Stimulated activated CD4-positive, alpha-beta T cell treated with anti-CD3 and anti-CD28 coated beads, TNF-alpha, amount 100 ng/mL, for 1 hour (primary cell): ENCODE results near the gene IMPDH2.

ENCODE experiments used
- DNase-seq, 3 donors: peaks; one replicate each; pipeline ENCODE4 v3.0.0-alpha.2; 2020; ENCODE audit warnings: low read depth in 3 of 3, low spot score in 1 of 3

The IMPDH2 gene

GRCh38 chr3:49028673-49029562, at the start of gene IMPDH2:
TSS of gene IMPDH2 (minus strand) at chr3:49029398. CDS start at chr3:49029350, 48 bp downstream.
- peak; percentile 80 to 89 (median 89) for DNase-seq

GRCh38 chr3:49076646-49077045, 47.4 kb upstream of the IMPDH2 start:
- no peak for DNase-seq

- DNase-seq, result no peak
Measured at GRCh38 chr3:49076116-49076515, 46.9 kb upstream of the IMPDH2 start.

- DNase-seq, result no peak
Measured at GRCh38 chr3:49058011-49058410, 28.8 kb upstream of the IMPDH2 start.

- DNase-seq, result no peak
Measured at GRCh38 chr3:49057268-49057667, 28.1 kb upstream of the IMPDH2 start.

- no peak for DNase-seq
Measured at GRCh38 chr3:49054344-49054862, 25.2 kb upstream of the IMPDH2 start.

- no peak for DNase-seq
Measured at GRCh38 chr3:49053543-49053942, 24.3 kb upstream of the IMPDH2 start.

GRCh38 chr3:49035281-49035680, 6.1 kb upstream of the IMPDH2 start:
- DNase-seq, result no peak

GRCh38 chr3:49034650-49035049, 5.5 kb upstream of the IMPDH2 start:
- DNase-seq, result no peak

- DNase-seq, result no peak
Measured at GRCh38 chr3:49032646-49033304, 3.6 kb upstream of the IMPDH2 start.

GRCh38 chr3:49030321-49030720, 1.1 kb upstream of the IMPDH2 start:
- no peak for DNase-seq

- no peak for DNase-seq
Measured at GRCh38 chr3:49029563-49029884, 326 bp upstream of the IMPDH2 start.

- DNase-seq, result no peak
Measured at GRCh38 chr3:49028298-49028672, 913 bp downstream of the IMPDH2 start.

GRCh38 chr3:49027634-49028033, 1.6 kb downstream of the IMPDH2 start:
- DNase-seq, result no peak

GRCh38 chr3:49026536-49026935, 2.7 kb downstream of the IMPDH2 start:
- no peak for DNase-seq

- no peak for DNase-seq
Measured at GRCh38 chr3:49025793-49026520, 3.2 kb downstream of the IMPDH2 start.

- no peak for DNase-seq
Measured at GRCh38 chr3:49025005-49025792, 4.0 kb downstream of the IMPDH2 start.

GRCh38 chr3:49024449-49024848, 4.7 kb downstream of the IMPDH2 start:
- no peak for DNase-seq

- no peak for DNase-seq
Measured at GRCh38 chr3:49023775-49024174, 5.4 kb downstream of the IMPDH2 start.

- DNase-seq, result no peak
Measured at GRCh38 chr3:49022688-49023171, 6.5 kb downstream of the IMPDH2 start.
